SU-DHL-6 (cell line): ENCODE results near the gene NEAT1.

Source experiments
- H2AFZ ChIP-seq: fragments of 200-600 bp; sonication (generic); 2 replicates; pipeline ENCODE4 v1.6.1; 2014; ENCODE audit warnings: low read depth, mild to moderate bottlenecking, moderate library complexity, mixed read lengths, antibody characterized with exemption, low read length; ENCODE audit not compliant: severe bottlenecking
- H3F3A ChIP-seq: fragments of 200-600 bp; shearing (Covaris generic); 2 replicates; pipeline ENCODE4 v1.6.0; 2016; ENCODE audit warnings: antibody characterized with exemption, mild to moderate bottlenecking; ENCODE audit not compliant: insufficient read depth
- H3K27ac ChIP-seq: fragments of 200-600 bp; sonication (generic); 2 replicates; pipeline ENCODE4 v1.5.1; 2016; ENCODE audit warnings: low read depth, mild to moderate bottlenecking, low read length, moderate library complexity, mixed read lengths
- H3K27me3 ChIP-seq: fragments of 200-600 bp; sonication (generic), shearing (Covaris generic); 2 replicates; pipeline ENCODE4 v1.6.0; 2014; ENCODE audit warnings: mild to moderate bottlenecking, low read length
- H3K36me3 ChIP-seq: fragments of 200-600 bp; sonication (generic); 2 replicates; pipeline ENCODE4 v1.6.1; 2014; ENCODE audit warnings: mild to moderate bottlenecking, low read length, mixed read lengths
- H3K4me2 ChIP-seq: fragments of 300-600, 200-600 bp; shearing (Covaris generic), sonication (generic); 2 replicates; pipeline ENCODE4 v1.6.0; 2014; ENCODE audit warnings: low read length, low read depth, mild to moderate bottlenecking; ENCODE audit not compliant: poor library complexity, severe bottlenecking
- H3K4me3 ChIP-seq: fragments of 200-600 bp; sonication (generic); 2 replicates; pipeline ENCODE4 v1.5.1; 2014; ENCODE audit warnings: antibody characterized with exemption, low read length, mild to moderate bottlenecking, mixed read lengths; ENCODE audit not compliant: insufficient read depth, poor library complexity, severe bottlenecking
- H3K79me2 ChIP-seq: fragments of 200-600 bp; sonication (generic); 2 replicates; pipeline ENCODE4 v1.6.1; 2014; ENCODE audit warnings: mild to moderate bottlenecking, low read length, moderate library complexity; ENCODE audit not compliant: insufficient read depth
- H3K9ac ChIP-seq: fragments of 200-600 bp; sonication (generic); 2 replicates; pipeline ENCODE4 v1.7.0; 2014; ENCODE audit warnings: mild to moderate bottlenecking, low read length
- H3K9me2 ChIP-seq: fragments of 200-600 bp; sonication (generic); replicated peaks from 2 replicates; pipeline ENCODE4 v1.6.1; 2014; ENCODE audit warnings: low read length; ENCODE audit not compliant: insufficient read depth
- H3K9me3 ChIP-seq: fragments of 200-600 bp; sonication (generic); 2 replicates; pipeline ENCODE4 v1.6.1; 2014; ENCODE audit warnings: low read length, mixed read lengths; ENCODE audit not compliant: insufficient read depth
- H4K20me1 ChIP-seq: fragments of 200-600 bp; sonication (generic); 2 replicates; pipeline ENCODE4 v1.6.1; 2014; ENCODE audit warnings: low read depth, mild to moderate bottlenecking, antibody characterized with exemption, low read length, moderate library complexity, mixed read lengths
- EZH2phosphoT487 ChIP-seq: fragments of 200-600 bp; sonication (generic), shearing (Covaris generic); conservative IDR thresholded peaks from 2 replicates; pipeline ENCODE4 v1.6.1; 2018; ENCODE audit warnings: mild to moderate bottlenecking, antibody characterized with exemption, low read length, moderate library complexity, mixed read lengths
- TF ChIP-seq, protein P1 (sequence below): fragments of 200-600 bp; sonication (generic); IDR thresholded peaks from one replicate; pipeline ENCODE4 v1.5.1; 2017; ENCODE audit warnings: antibody characterized with exemption, mild to moderate bottlenecking, low read length, moderate library complexity; ENCODE audit not compliant: insufficient read depth, poor library complexity, severe bottlenecking

The NEAT1 gene

GRCh38 chr11:65432686-65433582 is 10.3 kb downstream of the NEAT1 start:
- no peak overlapping the region for H2AFZ ChIP-seq
- TF ChIP-seq, protein P1, sequence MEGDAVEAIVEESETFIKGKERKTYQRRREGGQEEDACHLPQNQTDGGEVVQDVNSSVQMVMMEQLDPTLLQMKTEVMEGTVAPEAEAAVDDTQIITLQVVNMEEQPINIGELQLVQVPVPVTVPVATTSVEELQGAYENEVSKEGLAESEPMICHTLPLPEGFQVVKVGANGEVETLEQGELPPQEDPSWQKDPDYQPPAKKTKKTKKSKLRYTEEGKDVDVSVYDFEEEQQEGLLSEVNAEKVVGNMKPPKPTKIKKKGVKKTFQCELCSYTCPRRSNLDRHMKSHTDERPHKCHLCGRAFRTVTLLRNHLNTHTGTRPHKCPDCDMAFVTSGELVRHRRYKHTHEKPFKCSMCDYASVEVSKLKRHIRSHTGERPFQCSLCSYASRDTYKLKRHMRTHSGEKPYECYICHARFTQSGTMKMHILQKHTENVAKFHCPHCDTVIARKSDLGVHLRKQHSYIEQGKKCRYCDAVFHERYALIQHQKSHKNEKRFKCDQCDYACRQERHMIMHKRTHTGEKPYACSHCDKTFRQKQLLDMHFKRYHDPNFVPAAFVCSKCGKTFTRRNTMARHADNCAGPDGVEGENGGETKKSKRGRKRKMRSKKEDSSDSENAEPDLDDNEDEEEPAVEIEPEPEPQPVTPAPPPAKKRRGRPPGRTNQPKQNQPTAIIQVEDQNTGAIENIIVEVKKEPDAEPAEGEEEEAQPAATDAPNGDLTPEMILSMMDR, result peak; percentile 26
- TF ChIP-seq EZH2phosphoT487, result no peak
- H3F3A ChIP-seq, result peaks cover 95% of the 10 kb centered on the region
- H3K36me3 ChIP-seq, result peaks cover 12% of the 10 kb centered on the region
- H3K9me2 ChIP-seq, result no peaks in the 10 kb centered on the region
- H3K79me2 ChIP-seq, result peaks cover 51% of the 10 kb centered on the region
- H3K9me3 ChIP-seq, result no peaks in the 10 kb centered on the region
- peak overlapping the region; percentile 98 for H3K27ac ChIP-seq
- no peak overlapping the region for H3K9ac ChIP-seq
- H3K4me3 ChIP-seq, result no peak overlapping the region
- H4K20me1 ChIP-seq, result no peaks in the 10 kb centered on the region
- no peaks in the 10 kb centered on the region for H3K27me3 ChIP-seq
- peak overlapping the region; percentile 98 for H3K4me2 ChIP-seq

- TF ChIP-seq, protein P1, result no peak
- no peak for TF ChIP-seq EZH2phosphoT487
- peaks cover 16% of the 10 kb centered on the region for H3K36me3 ChIP-seq
- peaks cover 95% of the 10 kb centered on the region for H3F3A ChIP-seq
- no peak overlapping the region for H3K4me2 ChIP-seq
- H3K79me2 ChIP-seq, result peaks cover 44% of the 10 kb centered on the region
- no peak overlapping the region for H3K4me3 ChIP-seq
- no peaks in the 10 kb centered on the region for H3K27me3 ChIP-seq
- H3K9me2 ChIP-seq, result no peaks in the 10 kb centered on the region
- peak overlapping the region; percentile 98 for H3K27ac ChIP-seq
- no peaks in the 10 kb centered on the region for H3K9me3 ChIP-seq
- H4K20me1 ChIP-seq, result no peaks in the 10 kb centered on the region
- no peak overlapping the region for H2AFZ ChIP-seq
- H3K9ac ChIP-seq, result no peak overlapping the region
Measured at GRCh38 chr11:65433657-65434056, 11.1 kb downstream of the NEAT1 start.

GRCh38 chr11:65434057-65434666 is 11.6 kb downstream of the NEAT1 start:
- Histone ChIP-seq H3K79me2 (peaks cover 43% of the 10 kb centered on the region), H3K4me3 (no peak overlapping the region), H3F3A (peaks cover 95% of the 10 kb centered on the region), H3K27me3 (no peaks in the 10 kb centered on the region), H3K4me2 (no peak overlapping the region), H3K36me3 (peaks cover 17% of the 10 kb centered on the region), H3K9ac (no peak overlapping the region), H3K9me3 (no peaks in the 10 kb centered on the region), H2AFZ (no peak overlapping the region), H3K9me2 (no peaks in the 10 kb centered on the region), H4K20me1 (no peaks in the 10 kb centered on the region), H3K27ac (peak overlapping the region; percentile 98)
- TF ChIP-seq, protein P1, result no peak
- TF ChIP-seq EZH2phosphoT487, result no peak
